Activated CD4-positive, alpha-beta T cell treated with anti-CD3 and anti-CD28 coated beads, Interleukin-2, Interleukin-6, amounts not matched to agents 100 ng/mL and 50 ng/mL, durations not matched to agents 16 hours and 8 hours (primary cell): ENCODE data around the gene CST7.

Experiments used
- DNase-seq: peaks from one replicate; pipeline ENCODE4 v3.0.0-alpha.2; 2020

CST7 gene

DNA sequence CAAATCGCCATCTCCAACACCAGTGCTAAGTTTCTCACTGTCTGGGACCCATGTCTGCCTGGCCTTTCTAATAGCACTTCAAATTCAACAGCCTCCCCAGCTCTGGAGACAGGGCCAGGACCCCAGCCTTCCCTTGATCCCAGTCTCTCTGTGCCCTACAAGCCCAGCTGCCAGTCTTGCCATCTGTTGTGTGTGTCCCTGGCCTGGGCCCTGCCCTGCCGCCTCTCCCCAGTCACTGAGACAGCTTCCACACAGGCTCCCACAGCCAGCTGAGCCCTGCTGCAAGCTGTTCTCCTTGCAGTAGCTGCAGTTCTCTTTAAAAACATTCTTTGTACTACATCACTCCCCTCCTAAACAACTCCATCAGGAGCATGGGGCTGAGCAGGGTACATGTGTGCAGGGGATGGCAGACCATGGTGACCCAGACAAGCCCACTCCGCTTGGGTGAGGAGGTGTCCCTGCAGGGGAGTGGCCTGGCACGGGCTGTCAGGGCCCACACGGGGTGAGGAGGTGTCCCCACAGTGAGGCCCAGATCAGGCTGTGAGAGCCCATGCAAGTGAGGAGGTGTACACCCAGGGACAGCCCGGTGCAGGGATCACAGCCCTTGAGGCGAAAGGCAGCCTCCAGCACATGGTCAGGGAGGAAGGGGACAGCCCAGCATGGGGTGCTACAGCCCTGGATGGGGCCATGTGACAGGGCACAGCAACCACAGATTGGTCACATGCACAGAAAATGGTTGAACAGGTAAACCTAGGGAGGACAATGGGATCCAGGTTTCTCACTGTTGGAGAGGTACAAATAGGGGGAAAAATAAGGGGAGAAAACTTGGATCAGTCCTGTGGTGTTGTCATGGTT lies 16.2 kb downstream of the CST7 start:
- no peak for DNase-seq

DNA sequence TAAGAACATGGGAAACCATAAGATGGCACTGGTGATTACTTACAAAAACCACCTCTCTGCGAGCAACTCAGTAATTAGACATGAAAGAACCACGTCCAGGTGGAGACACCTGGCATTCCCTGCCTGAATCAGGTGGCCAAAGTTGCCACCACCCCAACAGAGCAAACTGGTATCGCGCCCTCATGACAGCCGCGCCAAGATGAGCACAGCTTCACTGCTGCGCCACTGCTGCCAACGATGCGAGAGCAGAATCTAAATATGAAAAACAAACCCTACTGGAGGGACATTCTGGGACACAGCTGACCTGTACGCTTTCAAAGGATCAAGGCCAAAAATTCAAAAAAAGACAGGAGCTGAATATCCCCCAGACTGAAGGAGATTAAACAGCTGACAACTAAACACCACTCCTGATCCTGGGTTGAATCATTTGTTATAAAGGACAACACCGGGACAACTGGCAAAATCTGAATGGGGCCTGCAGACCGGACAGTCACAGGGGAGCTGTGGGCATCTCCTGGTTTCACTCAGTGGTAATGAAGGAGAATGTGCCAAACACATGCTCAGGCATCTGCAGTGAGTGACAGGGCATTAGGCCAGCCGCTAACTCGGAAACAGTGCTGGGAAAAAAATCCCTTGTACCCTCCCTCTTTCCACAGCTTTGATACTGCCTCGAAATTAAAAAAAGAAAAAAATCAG lies 17.4 kb downstream of the CST7 start:
- no peak for DNase-seq

DNA sequence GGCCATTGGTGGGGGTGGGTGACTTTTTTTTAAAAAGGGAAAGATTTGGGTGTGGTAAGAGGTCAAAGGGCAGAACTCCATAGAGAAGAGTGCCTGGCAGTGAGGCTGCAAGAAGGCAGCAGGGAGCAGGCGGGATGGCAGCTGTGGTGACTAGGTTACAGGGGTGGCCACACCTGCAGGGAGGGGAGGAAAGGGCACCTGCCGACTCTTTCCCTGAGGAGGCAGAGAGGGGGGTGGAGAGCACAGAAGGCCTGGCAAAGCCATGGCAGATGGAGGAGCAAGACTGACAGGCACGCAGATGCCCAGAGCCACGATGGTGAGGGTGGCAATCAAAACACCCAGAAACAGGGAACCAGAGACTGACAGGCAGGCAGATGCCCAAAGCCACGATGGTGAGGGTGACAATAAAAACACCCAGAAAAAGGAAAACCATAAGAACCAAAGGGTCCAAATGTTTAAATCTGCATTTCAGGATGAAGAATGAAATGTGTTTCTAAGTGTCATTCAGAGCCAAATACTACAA lies 19.3 kb downstream of the CST7 start:
- no peak for DNase-seq

DNA sequence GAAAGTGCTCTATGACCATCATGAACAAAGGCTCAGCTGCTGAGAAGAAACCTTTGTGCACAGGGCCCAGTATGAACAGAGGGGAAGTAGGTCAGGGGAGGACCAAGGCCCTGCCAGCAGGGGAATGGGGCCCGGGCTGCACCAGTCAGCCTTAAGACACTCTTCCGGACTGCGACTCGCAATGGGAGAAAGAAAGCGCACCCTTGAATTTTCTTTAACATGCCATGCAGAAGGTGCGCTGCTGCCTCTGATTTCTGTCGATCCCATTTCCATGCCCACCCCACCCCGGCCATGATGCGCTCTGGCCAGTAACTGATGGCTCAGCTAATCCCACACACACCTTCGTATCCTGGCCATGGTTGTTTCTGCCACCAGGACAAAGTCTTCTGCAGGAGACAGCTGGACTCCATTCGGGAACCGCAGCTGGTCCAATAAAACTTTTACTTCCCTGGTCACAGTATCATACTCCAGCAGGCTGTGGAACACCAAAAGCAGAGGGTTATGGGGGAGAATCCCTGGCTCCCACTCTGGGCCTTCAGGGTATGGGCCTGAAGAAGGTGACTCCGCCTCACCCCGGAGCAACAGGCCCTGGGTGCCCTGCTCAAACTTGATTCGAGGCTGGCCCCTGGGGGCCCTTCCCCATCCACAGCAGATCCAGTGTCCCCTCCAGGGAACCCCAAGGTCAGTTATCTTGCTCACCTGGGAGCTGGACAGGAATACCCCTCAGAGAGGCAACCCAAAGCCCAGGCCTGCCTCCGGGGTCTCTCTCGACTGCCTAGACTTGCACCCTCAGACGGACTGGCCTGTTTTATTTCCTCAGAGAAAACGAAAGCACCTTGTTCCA lies 20.3 kb downstream of the CST7 start:
- DNase-seq: no peak

DNA sequence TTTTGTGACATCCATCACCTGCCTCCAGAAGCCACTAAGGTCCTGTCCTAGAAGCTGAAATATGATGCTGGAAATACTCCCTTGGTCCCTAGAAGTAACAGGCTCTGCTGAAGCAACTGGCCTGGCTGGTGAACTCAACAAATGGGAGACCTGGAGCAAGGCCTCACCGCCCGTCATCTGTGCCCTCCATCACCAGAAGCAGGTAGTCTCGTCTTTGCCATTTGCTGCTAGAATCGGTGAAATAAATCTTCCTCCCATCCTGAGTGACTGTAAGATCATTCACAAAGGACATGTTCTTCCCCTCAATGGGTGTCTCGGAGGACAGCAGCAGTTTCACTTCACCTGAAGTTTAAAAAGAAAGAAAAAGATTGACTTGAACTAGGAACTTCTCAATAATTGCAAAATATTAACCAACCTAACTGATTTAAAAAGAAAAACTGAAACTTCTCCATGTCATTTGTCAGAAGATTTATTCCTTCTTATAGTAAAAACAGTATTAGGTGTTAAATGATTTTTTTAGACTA lies 21.0 kb downstream of the CST7 start:
- no peak for DNase-seq

DNA sequence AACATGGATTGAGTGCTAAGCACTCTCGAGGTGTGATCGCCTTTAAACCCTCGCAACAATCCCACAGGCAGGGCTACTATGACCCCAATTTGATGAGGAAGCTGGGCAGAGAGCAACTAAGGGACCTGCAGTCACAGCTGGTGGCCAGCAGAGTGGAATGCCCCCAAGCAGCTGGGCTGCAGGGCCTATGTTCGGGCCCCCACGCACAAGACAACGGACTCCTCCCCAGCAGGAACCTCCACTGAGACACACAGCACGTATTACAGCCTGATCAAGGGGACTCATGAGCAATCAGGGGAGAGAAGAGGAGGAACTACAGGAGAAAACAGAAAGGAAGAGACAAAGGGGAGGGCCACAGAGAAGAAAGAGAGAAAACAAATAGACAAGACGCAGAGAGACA lies 21.7 kb downstream of the CST7 start:
- no peak for DNase-seq

DNA sequence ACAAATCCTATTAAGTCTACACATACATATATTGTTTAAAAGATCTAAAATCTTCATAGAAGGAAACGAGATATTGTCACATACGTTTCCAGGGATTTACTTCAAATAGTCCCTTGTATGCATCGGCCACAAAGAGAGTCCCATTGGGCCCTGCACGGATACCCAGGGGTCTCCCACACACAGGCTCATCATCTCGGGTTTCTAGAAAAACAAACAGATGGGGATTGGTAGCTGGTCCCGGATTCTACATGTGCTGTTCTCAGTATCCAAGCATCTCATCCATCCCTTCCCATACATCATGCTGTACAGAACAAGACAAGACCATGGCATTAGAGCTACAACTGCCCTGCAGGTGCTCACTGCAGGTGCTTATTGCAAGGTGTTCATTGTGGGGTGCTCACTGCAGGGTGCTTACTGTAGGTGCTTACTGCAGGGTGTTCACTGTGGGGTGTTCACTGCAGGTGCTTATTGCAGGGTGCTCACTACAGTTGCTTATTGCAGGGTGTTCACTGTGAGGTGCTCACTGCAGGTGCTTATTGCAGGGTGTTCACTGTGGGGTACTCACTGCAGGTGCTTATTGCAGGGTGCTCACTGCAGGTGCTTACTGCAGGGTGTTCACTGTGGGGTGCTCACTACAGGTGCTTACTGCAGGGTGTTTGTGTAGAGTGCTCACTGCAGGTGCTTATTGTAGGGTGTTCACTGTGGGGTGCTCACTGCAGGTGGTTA lies 22.5 kb downstream of the CST7 start:
- no peak for DNase-seq

DNA sequence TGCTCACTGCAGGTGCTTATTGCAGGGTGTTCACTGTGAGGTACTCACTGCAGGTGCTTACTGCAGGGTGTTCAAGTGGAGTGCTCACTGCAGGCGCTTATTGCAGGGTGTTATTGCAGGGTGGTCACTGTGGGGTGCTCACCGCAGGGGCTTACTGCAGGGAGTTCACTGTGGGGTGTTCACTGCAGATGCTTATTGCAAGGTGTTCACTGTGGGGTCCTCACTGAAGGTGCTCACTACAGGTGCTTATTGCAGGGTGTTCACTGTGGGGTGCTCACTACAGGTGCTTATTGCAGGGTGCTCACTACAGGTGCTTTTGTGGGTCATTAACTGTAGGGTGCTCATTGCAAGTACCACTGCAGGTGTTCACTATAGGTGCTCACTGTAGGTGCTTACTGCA lies 23.3 kb downstream of the CST7 start:
- DNase-seq: no peak

DNA sequence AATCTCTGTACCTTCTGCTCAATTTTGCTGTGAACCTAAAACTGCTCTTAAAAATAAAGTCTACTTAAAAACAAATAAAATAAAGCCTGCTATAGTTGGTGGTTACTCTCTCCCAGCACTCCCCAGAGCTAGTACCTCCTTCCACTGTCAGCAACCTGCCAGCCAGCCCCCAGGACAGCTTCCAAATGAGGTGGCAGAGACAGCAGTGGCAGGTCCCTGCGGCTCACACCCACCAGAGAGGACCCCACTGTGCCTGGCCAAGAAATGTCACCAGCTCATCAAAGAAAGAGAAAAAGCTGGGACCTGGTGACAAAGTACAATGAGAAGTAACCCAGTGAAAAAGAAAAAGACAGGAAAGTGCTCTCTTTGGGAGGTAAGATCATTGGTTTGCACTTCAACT lies 28.3 kb downstream of the CST7 start:
- no peak for DNase-seq

DNA sequence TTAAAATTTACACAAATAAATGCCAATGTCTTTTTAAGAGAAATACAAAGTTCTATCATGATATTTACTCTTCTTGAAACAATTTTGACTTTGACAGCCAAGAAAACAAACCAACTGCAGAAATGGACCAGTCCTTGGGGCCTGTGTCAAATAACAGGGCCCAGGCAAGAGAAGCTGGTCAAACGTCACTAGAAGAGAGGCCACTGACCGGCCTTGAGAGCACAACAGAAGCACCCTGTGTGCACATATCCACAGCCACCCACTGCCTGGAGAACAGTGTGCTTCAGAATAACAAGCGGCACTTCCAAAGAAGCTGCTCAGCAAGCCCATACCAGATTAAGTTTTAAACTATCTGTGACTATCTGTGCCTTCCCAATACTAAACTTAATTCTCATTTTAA lies 28.7 kb downstream of the CST7 start:
- no peak for DNase-seq

DNA sequence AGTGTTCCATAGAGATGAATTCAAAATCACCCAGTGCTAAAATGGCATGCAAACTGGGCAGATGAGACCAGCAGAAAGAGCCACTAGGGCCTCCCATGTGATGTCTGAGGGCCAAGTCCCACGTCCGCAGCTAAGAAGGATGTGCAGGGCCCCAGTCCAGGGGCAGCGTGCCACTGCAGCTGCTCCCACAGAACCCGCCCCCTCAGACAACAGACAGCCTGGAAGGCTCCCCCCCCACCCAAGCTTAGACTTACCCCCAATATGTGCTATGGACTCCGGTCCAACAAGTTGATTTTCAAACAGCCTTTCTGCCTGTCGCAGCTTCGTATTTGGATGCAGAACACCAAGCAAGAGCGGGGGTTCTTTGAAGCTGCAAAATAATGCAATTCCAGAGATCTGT lies 29.4 kb downstream of the CST7 start:
- no peak for DNase-seq

DNA sequence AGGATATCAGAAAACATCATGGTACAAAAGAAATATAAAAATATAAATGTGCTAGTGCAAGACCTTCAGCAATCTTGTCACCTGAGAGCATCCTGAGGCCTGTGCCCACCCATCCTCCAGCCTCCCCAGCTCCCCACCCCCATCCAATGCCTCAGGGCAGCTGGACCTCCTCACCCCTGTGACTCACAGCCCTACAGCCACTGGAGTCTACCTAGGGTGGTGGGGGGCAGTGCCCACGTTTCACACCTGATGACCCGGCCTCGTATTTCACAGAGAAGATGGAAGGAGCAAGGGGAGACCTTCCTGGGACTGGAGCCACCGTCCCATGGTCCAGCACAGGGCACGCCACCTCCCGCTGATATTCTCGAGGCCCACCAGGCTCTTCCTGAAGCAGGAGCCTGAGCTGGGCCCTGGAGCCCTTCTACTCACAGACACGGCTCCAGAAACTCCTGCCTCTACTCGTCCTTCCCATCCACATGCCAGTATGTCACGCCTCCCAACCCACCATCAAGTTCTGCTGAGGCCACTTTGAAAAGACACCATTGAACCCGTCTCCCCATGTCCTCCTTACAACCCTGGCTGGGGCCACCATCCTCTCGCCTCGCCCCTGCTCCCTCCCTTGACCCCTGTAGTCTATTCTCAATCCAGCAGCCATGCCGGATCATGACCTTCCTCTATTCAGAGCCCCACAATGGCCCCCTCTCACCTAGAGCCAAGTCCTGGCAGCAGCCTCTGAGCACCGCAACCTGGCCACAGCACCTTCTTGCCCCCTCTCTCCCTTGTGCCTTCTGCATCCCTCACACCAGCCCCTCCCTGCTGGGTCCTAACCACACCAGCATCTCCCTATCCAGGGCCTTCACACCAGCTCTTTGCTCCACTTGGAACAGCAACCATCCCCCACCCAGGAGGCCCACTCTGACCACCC lies 30.2 kb downstream of the CST7 start:
- DNase-seq: no peak

DNA sequence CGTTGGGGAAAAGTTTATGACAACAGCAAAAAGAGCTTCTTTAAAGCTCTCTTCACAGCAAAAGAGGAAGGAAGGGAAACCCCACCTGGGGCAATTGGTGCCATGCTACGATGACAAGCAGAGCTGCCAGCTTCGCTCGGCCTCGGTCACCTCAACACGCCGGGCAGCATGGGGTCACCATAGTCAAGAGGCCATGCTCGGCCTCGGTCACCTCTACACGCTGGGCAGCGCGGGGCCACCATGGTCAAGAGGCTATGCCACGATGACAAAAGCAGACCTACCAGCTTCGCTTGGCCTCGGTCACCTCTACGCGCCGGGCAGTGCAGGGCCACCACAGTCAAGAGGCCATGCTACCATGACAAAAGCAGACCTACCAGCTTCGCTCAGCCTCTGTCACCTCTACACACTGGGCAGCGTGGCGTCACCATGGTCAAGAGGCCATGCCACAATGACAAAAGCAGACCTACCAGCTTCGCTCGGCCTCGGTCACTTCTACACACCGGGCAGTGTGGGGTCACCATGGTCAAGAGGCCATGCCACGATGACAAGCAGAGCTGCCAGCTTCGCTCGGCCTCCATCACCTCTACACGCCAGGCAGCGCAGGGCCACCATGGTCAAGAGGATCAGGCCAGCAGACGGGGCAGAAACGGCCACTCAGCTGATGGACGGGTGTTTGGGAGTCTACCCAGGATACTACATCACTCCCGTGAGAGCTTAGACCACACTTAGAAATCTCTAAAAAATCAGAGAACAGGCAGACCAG lies 31.4 kb downstream of the CST7 start:
- DNase-seq: no peak

DNA sequence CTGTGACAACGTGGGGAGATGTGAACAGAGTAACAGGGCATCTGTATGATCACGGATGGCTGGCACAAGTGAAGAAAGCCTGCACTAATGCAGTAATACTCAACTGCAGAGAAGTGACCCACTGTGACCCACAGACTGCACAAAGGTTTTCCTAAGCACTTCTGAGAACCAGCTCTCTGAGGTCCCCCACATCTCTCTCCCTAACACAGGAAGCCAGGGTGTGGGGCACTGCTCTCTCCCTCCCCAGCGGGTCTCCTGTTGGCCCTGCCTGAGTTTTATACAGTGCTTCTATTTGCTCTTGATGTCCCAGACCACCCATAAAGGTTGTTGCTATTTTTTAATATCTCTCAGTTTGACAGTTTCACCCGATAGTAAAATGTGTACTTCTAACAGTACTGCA lies 32.2 kb downstream of the CST7 start:
- DNase-seq: no peak

DNA sequence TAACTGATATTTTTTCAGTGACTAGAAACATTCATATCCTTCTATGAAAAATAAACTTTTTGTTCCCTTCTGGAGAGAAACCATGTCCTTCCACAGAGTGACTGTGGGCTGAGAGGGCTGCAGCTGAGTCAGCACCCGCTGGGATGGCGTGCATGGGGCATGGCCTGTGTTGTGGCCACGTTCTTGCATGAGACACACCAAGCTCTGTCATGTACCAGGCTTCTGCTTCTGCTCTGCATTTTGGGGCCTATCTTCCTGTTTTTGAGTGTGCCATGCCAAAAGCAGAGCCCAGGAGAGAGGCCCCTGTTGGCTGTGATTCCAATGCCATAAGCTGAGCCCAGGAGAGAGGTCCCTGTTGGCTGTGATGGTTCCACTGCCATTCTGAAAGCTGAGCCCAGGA lies 32.7 kb downstream of the CST7 start:
- no peak for DNase-seq

DNA sequence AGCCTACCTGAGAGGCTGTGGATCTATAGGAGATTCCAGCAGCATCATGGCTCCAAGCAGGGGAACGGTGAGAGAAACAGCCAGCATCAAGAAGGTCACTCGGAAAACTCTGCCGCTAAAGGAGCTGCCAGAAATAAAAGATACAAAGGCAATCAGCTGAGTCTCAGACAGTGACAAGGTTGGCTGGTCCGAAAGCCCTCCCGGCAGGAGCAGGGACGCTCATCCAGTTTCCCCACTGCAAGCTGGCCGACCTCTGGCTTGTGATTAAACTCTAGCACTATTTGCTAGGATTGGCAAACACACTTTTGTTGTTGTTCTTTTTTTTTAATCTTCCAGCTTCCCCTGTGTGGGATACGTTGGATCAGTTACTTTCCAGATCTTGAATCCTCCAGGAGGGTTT lies 34.8 kb downstream of the CST7 start:
- no peak for DNase-seq

DNA sequence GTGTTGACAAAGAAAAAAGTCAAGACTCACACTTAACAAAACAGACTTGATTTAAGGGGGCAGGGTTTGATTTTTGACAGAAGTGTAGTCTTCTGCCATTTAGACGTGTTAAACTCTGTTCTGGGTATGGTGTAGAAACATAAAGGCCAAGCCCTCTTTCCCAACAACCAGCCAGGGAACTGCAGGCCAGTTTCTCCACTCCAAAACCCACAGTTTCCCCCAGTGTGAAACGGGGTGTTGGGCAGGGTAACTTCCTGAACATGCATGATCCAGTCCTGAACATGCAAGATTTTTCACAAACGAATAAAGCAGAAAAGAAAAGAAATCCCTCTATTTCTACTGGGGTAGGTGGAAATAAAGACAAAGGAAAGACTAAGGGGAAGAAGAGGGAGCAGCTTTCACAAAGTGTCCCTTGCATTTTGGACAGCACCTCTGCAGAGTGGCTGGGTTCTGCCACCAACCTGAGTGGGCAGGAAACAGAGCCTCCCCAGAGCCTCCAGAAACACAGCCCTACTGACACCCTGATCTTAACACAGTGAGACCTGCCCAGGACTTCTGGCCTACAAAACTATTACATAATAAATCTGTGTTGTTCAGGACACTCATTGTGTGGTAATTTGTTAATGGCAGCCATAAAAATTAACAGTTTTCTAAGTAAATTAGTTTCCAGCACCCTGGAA lies 36.0 kb downstream of the CST7 start:
- DNase-seq: no peak

DNA sequence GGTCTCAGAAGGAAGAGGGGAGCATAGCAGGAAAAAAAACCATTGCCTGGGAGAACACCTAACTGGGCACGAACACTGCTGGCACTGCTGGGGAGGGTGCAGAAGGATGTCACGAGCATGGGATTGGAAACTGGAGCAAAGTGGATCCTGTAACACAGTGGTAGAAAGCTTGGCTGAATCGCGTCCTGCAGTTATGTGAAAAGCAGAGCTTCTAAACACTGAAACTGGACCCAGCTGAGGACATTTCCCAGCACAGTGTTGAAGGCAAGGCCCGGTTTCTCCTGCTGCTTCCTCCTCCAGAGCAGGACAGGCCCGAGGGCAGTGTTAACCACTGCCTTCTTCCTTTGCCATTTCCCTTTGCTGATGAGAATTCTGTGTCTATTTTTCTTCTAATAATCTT lies 36.7 kb downstream of the CST7 start:
- DNase-seq: no peak

DNA sequence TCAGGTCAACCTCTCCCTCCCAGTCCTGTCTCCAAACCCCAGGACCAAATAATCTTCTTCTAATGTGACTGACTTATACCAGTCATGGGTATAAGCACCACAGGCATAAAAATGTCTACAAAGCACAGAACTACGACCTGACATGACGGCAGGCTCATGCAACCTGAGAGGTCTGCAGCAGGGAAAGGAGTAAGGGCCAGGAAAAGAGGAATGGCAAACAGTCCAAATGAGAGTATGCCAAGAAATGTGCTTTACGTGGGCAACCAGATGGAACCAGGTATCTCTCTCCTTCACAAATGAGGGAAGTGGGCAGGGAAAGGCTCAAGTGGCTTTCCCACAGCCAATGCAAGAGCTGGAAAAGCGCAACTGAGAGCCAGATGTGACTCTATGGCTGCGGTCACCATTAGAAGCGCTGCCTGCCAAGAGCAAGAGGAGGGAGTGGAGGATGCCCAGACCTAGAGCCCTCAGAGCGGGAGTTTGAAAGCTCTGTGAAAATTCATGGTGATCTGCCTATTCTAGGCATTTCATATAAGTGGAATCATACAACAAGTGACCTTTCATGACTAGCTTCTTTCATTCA lies 37.5 kb downstream of the CST7 start:
- no peak for DNase-seq

DNA sequence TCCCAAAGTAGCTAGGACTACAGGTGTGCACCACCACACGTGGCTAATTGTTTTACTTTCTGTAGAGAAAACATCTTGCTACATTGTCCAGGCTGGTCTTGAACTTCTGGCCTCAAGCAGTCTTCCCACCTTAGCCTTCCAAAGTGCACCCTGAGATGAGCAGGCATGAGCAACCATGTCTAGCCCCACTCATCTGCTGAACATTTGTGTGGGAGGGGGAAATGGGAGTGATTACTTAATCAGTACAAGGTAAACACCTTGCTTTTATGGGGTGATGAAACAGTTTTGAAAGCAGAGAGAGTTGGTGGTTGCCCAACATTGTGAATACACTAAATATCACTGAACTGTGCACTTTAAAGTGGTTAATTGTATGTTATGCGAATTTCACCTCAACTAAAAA lies 38.2 kb downstream of the CST7 start:
- DNase-seq: no peak
